NB4 (cell line): ENCODE data around the gene TRIP10.
"Not testable (repeated sequence)": the region's sequence is repeated elsewhere in the genome, so short reads cannot be mapped to it uniquely, and the experiment has no call there.

Experiments
- DNase-seq: peaks from one replicate; pipeline ENCODE4 v3.0.0; 2010; ENCODE audit warnings: low read depth
- H3K4me3 ChIP-seq: one replicate; pipeline ENCODE4 v1.5.1; 2011; ENCODE audit warnings: mild to moderate bottlenecking, low read depth, low read length, moderate library complexity
- CTCF ChIP-seq: IDR thresholded peaks from one replicate; pipeline ENCODE4 v1.5.1; 2012; ENCODE audit warnings: low read depth, low read length
- MAX ChIP-seq: IDR thresholded peaks from 2 replicates; pipeline ENCODE4 v1.6.1; 2011; ENCODE audit warnings: low read depth, low read length
- MYC ChIP-seq: IDR thresholded peaks from 2 replicates; pipeline ENCODE4 v1.6.1; 2011; ENCODE audit warnings: low read depth, low read length
- POLR2A ChIP-seq: IDR thresholded peaks from 2 replicates; pipeline ENCODE4 v1.6.1; 2011; ENCODE audit warnings: mild to moderate bottlenecking; ENCODE audit not compliant: insufficient read length; ENCODE audit errors: extremely low read depth

TRIP10 gene

GRCh38 chr19:6754136-6754535, 14.7 kb downstream of the TRIP10 start:
- TF ChIP-seq MAX (no peak), MYC (no peak), POLR2A (no peak), CTCF (no peak)
- no peak overlapping the region for H3K4me3 ChIP-seq
- no peak for DNase-seq

GRCh38 chr19:6754653-6755463, 15.4 kb downstream of the TRIP10 start:
- H3K4me3 ChIP-seq, result no peak overlapping the region
- DNase-seq, result no peak

GRCh38 chr19:6760606-6761005, 21.1 kb downstream of the TRIP10 start:
- H3K4me3 ChIP-seq, result no peak overlapping the region
- DNase-seq, result no peak
- no peak for TF ChIP-seq POLR2A
- TF ChIP-seq CTCF, result no peak
- no peak for TF ChIP-seq MYC
- TF ChIP-seq MAX, result no peak

More at GRCh38 chr19:6754653-6755463, 15.4 kb downstream of the TRIP10 start:
- TF ChIP-seq POLR2A (no peak), MYC (no peak), CTCF (no peak), MAX (no peak)

GRCh38 chr19:6761053-6761676, 21.7 kb downstream of the TRIP10 start:
- peak; percentile 37 for DNase-seq
- H3K4me3 ChIP-seq, result no peak overlapping the region
- TF ChIP-seq MAX, result peak; percentile 24; the same call in 1 of the 2 replicates
- no peak for TF ChIP-seq CTCF

GRCh38 chr19:6762253-6762797, 22.8 kb downstream of the TRIP10 start:
- H3K4me3 ChIP-seq, DNase-seq: not testable (repeated sequence)

- no peak overlapping the region for H3K4me3 ChIP-seq
- no peak for DNase-seq
- TF ChIP-seq CTCF (no peak), MAX (no peak), POLR2A (no peak), MYC (no peak)
These were observed 26.4 kb downstream of the TRIP10 start for GRCh38 chr19:6765738-6766356.
